ENCODE data around the gene HEXD.
A peak's percentile ranks its signal among the peaks of the same experiment; 100 is the strongest.

HEXD gene

DNA sequence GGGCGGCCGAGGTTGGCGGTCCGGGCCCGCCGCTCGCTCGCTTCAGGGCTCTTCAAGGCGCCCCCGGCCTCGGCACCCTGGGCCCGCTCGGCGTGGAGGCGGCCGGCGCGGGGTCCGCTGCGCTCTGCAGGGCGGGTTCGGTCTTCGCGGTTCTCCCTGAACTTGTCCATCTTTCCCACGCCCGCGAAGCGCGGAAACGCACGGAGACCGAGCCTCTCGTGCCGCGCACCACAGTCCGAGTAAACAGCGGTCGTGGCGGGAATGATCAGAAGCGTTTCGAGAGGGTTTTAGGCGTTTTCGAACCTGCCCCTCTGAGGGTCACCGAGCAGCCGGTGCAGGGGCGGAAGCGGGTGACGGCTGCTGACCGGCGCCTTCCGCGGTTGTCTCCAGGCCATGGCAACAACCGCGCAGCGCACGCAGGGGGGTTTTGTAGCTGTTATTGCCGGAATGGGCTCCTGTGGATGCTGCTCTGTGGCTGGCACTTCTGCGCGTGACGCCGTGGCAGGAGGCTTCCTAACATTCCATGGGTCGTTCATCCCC is 40.8 kb downstream of the HEXD start:
- peaks cover 5% of the 10 kb centered on the region for H3K4me1 ChIP-seq (ENCODE audit: control insufficient read depth, insufficient read depth, low read length)
- H3K9me3 ChIP-seq (ENCODE audit: control insufficient read depth, insufficient read depth, low read depth, low read length), result no peaks in the 10 kb centered on the region
- ChIA-PET POLR2A (interaction anchor here (0.7 to 1.5 kb wide), 2 partner anchors 16 to 60 kb away, joined by 3 read pairs; partner anchors contain the start of gene FOXK2), CTCF (interaction anchor here (0.7 kb wide), 1 partner anchor 102 kb away, joined by 3 read pairs; no protein-coding TSS in a partner anchor)
- peak overlapping the region; percentile 95 for H3K27ac ChIP-seq (ENCODE audit: extremely low read depth, low read depth, low read length)
- H3K36me3 ChIP-seq (ENCODE audit: control insufficient read depth in 2 of 2, insufficient read depth in 1 of 2, low read length in 2 of 2), result peaks cover 15 to 42% of the 10 kb centered on the region in 2 experiments
- peak overlapping the region; percentile 92 for H3K4me3 ChIP-seq (ENCODE audit: low read depth, low read length)
- TF ChIP-seq ZNF223 (tag by site-specific recombination; IDR thresholded peaks at IDR 0.05), result no peak
- no peak for TF ChIP-seq YY2 (tag by site-specific recombination; IDR thresholded peaks at IDR 0.05)
- TF ChIP-seq ZSCAN16 (tag by site-specific recombination; IDR thresholded peaks at IDR 0.05), result no peak
- TF ChIP-seq ZNF335 (tag by site-specific recombination; conservative IDR thresholded peaks at IDR 0.05), result peak; percentile 72
- peak; percentile 83 for TF ChIP-seq ZXDB (tag by site-specific recombination; IDR thresholded peaks at IDR 0.05)
- TF ChIP-seq ZNF341 (tag by site-specific recombination; IDR thresholded peaks at IDR 0.05; ENCODE audit: low read depth), result no peak
- no peak for TF ChIP-seq ZNF670 (tag by site-specific recombination; IDR thresholded peaks at IDR 0.05; ENCODE audit: low read depth)
- TF ChIP-seq BCL11A (tag by site-specific recombination; IDR thresholded peaks at IDR 0.05; ENCODE audit: low read depth), result no peak
- TF ChIP-seq ZNF692 (tag by site-specific recombination; IDR thresholded peaks at IDR 0.05), result no peak
- TF ChIP-seq ZBTB20 (tag by site-specific recombination; IDR thresholded peaks at IDR 0.05), result peak; percentile 19; the same call in 1 of the 2 replicates
- peak; percentile 26; the same call in 1 of the 2 replicates for TF ChIP-seq ZNF596 (tag by site-specific recombination; IDR thresholded peaks at IDR 0.05)
- TF ChIP-seq ZNF548 (tag by site-specific recombination; IDR thresholded peaks at IDR 0.05), result no peak
- no peak for TF ChIP-seq ZNF132 (tag by site-specific recombination; IDR thresholded peaks at IDR 0.05; ENCODE audit: borderline replicate concordance)
- TF ChIP-seq, protein P1, sequence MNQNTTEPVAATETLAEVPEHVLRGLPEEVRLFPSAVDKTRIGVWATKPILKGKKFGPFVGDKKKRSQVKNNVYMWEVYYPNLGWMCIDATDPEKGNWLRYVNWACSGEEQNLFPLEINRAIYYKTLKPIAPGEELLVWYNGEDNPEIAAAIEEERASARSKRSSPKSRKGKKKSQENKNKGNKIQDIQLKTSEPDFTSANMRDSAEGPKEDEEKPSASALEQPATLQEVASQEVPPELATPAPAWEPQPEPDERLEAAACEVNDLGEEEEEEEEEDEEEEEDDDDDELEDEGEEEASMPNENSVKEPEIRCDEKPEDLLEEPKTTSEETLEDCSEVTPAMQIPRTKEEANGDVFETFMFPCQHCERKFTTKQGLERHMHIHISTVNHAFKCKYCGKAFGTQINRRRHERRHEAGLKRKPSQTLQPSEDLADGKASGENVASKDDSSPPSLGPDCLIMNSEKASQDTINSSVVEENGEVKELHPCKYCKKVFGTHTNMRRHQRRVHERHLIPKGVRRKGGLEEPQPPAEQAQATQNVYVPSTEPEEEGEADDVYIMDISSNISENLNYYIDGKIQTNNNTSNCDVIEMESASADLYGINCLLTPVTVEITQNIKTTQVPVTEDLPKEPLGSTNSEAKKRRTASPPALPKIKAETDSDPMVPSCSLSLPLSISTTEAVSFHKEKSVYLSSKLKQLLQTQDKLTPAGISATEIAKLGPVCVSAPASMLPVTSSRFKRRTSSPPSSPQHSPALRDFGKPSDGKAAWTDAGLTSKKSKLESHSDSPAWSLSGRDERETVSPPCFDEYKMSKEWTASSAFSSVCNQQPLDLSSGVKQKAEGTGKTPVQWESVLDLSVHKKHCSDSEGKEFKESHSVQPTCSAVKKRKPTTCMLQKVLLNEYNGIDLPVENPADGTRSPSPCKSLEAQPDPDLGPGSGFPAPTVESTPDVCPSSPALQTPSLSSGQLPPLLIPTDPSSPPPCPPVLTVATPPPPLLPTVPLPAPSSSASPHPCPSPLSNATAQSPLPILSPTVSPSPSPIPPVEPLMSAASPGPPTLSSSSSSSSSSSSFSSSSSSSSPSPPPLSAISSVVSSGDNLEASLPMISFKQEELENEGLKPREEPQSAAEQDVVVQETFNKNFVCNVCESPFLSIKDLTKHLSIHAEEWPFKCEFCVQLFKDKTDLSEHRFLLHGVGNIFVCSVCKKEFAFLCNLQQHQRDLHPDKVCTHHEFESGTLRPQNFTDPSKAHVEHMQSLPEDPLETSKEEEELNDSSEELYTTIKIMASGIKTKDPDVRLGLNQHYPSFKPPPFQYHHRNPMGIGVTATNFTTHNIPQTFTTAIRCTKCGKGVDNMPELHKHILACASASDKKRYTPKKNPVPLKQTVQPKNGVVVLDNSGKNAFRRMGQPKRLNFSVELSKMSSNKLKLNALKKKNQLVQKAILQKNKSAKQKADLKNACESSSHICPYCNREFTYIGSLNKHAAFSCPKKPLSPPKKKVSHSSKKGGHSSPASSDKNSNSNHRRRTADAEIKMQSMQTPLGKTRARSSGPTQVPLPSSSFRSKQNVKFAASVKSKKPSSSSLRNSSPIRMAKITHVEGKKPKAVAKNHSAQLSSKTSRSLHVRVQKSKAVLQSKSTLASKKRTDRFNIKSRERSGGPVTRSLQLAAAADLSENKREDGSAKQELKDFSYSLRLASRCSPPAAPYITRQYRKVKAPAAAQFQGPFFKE (tag by site-specific recombination; IDR thresholded peaks at IDR 0.05; ENCODE audit: borderline replicate concordance), result no peak
- TF ChIP-seq, protein P2, sequence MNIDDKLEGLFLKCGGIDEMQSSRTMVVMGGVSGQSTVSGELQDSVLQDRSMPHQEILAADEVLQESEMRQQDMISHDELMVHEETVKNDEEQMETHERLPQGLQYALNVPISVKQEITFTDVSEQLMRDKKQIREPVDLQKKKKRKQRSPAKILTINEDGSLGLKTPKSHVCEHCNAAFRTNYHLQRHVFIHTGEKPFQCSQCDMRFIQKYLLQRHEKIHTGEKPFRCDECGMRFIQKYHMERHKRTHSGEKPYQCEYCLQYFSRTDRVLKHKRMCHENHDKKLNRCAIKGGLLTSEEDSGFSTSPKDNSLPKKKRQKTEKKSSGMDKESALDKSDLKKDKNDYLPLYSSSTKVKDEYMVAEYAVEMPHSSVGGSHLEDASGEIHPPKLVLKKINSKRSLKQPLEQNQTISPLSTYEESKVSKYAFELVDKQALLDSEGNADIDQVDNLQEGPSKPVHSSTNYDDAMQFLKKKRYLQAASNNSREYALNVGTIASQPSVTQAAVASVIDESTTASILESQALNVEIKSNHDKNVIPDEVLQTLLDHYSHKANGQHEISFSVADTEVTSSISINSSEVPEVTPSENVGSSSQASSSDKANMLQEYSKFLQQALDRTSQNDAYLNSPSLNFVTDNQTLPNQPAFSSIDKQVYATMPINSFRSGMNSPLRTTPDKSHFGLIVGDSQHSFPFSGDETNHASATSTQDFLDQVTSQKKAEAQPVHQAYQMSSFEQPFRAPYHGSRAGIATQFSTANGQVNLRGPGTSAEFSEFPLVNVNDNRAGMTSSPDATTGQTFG (tag by site-specific recombination; IDR thresholded peaks at IDR 0.05; ENCODE audit: borderline replicate concordance), result no peak
- no peak for TF ChIP-seq ZFP3 (tag by site-specific recombination; IDR thresholded peaks at IDR 0.05; ENCODE audit: low read depth)
- TF ChIP-seq ZNF362 (tag by site-specific recombination; IDR thresholded peaks at IDR 0.05), result no peak
- TF ChIP-seq, protein P3, sequence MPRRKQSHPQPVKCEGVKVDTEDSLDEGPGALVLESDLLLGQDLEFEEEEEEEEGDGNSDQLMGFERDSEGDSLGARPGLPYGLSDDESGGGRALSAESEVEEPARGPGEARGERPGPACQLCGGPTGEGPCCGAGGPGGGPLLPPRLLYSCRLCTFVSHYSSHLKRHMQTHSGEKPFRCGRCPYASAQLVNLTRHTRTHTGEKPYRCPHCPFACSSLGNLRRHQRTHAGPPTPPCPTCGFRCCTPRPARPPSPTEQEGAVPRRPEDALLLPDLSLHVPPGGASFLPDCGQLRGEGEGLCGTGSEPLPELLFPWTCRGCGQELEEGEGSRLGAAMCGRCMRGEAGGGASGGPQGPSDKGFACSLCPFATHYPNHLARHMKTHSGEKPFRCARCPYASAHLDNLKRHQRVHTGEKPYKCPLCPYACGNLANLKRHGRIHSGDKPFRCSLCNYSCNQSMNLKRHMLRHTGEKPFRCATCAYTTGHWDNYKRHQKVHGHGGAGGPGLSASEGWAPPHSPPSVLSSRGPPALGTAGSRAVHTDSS (tag by site-specific recombination; IDR thresholded peaks at IDR 0.05), result peak; percentile 41; the same call in 1 of the 2 replicates
- no peak for TF ChIP-seq ZNF23 (tag by site-specific recombination; IDR thresholded peaks at IDR 0.05; ENCODE audit: borderline replicate concordance)
- no peak for TF ChIP-seq KLF7 (tag by site-specific recombination; IDR thresholded peaks at IDR 0.05; ENCODE audit: borderline replicate concordance)
- TF ChIP-seq FEZF1 (tag by site-specific recombination; IDR thresholded peaks at IDR 0.05), result no peak
- TF ChIP-seq ZNF510 (tag by site-specific recombination; IDR thresholded peaks at IDR 0.05; ENCODE audit: insufficient replicate concordance), result no peak
- no peak for TF ChIP-seq IKZF3 (tag by site-specific recombination; IDR thresholded peaks at IDR 0.05)
- TF ChIP-seq TCF7L2 (IDR thresholded peaks at IDR 0.05; ENCODE audit: borderline replicate concordance, low read depth, low read length), result peak; percentile 21; the same call in 1 of the 2 replicates
- no peak; the same call in 1 of the 2 replicates for TF ChIP-seq ZSCAN30 (tag by site-specific recombination; IDR thresholded peaks at IDR 0.05)
- TF ChIP-seq ZBTB8A (tag by site-specific recombination; IDR thresholded peaks at IDR 0.05), result peak; percentile 41
